Measurements from ENCODE around the gene TMEM108. TPM values are rescaled to one million over a fixed set of nuclear protein-coding genes. Genes with fewer than 3 reads are reported as not detected.

The TMEM108 gene
- polyA plus RNA-seq, 1 donor from 2014 or later = 2.1 TPM

GRCh38 chr3:133123636-133124035 is 85.4 kb downstream of the TMEM108 start:
- Histone ChIP-seq H3K36me3 (ENCODE audit: insufficient read depth, low read length) (no peaks in the 10 kb centered on the region), H3K9ac (ENCODE audit: low read length) (no peak overlapping the region), H3K79me2 (replicated peaks; ENCODE audit: insufficient read depth, low read length) (no peaks in the 10 kb centered on the region), H3F3A (ENCODE audit: insufficient read depth, low read length, poor library complexity, severe bottlenecking) (peaks cover 9% of the 10 kb centered on the region), H3K4me2 (ENCODE audit: low read length) (no peak overlapping the region), H4K20me1 (ENCODE audit: insufficient read depth) (peaks cover 4% of the 10 kb centered on the region), H3K9me3 (ENCODE audit: low read length) (no peaks in the 10 kb centered on the region), H3K27ac (ENCODE audit: low read length) (no peak overlapping the region), H3K27me3 (ENCODE audit: insufficient read depth, low read depth, low read length) (peaks cover 10% of the 10 kb centered on the region), H3K4me3 (ENCODE audit: low read length) (no peak overlapping the region), H2AFZ (ENCODE audit: low read depth, low read length) (no peak overlapping the region), H3K9me2 (ENCODE audit: insufficient read depth, low read length) (no peaks in the 10 kb centered on the region)
- no peak for TF ChIP-seq CTCF (IDR thresholded peaks at IDR 0.05; ENCODE audit: poor library complexity, severe bottlenecking)
- no peak for TF ChIP-seq EZH2 (IDR thresholded peaks at IDR 0.05; ENCODE audit: borderline replicate concordance, insufficient read depth, low read length, poor library complexity, severe bottlenecking)
- no peak for TF ChIP-seq POLR2AphosphoS5 (IDR thresholded peaks at IDR 0.05)
- TF ChIP-seq EP300 (conservative IDR thresholded peaks at IDR 0.05; ENCODE audit: poor library complexity, severe bottlenecking) = no peak
- no peak for TF ChIP-seq SMC3 (conservative IDR thresholded peaks at IDR 0.05; ENCODE audit: poor library complexity)
- TF ChIP-seq REST (IDR thresholded peaks at IDR 0.05; ENCODE audit: borderline replicate concordance) = no peak
- TF ChIP-seq RAD21 (conservative IDR thresholded peaks at IDR 0.05) = no peak
- TF ChIP-seq MXI1 (conservative IDR thresholded peaks at IDR 0.05; ENCODE audit: poor library complexity, severe bottlenecking) = no peak
- no peak for TF ChIP-seq TAF1 (IDR thresholded peaks at IDR 0.05; ENCODE audit: low read depth)

GRCh38 chr3:133124511-133124910 is 86.3 kb downstream of the TMEM108 start:
- Histone ChIP-seq H3K36me3 (ENCODE audit: insufficient read depth, low read length) (no peaks in the 10 kb centered on the region), H4K20me1 (ENCODE audit: insufficient read depth) (peaks cover 4% of the 10 kb centered on the region), H3K9me3 (ENCODE audit: low read length) (no peaks in the 10 kb centered on the region), H3K27ac (ENCODE audit: low read length) (no peak overlapping the region), H2AFZ (ENCODE audit: low read depth, low read length) (no peak overlapping the region), H3K4me2 (ENCODE audit: low read length) (no peak overlapping the region), H3K9me2 (ENCODE audit: insufficient read depth, low read length) (no peaks in the 10 kb centered on the region), H3K9ac (ENCODE audit: low read length) (no peak overlapping the region), H3K4me3 (ENCODE audit: low read length) (no peak overlapping the region), H3K79me2 (replicated peaks; ENCODE audit: insufficient read depth, low read length) (no peaks in the 10 kb centered on the region), H3K27me3 (ENCODE audit: insufficient read depth, low read depth, low read length) (peaks cover 10% of the 10 kb centered on the region), H3F3A (ENCODE audit: insufficient read depth, low read length, poor library complexity, severe bottlenecking) (peaks cover 9% of the 10 kb centered on the region)
- TF ChIP-seq POLR2AphosphoS5 (IDR thresholded peaks at IDR 0.05) = no peak
- no peak for TF ChIP-seq EZH2 (IDR thresholded peaks at IDR 0.05; ENCODE audit: borderline replicate concordance, insufficient read depth, low read length, poor library complexity, severe bottlenecking)
- TF ChIP-seq RAD21 (conservative IDR thresholded peaks at IDR 0.05) = no peak
- TF ChIP-seq MXI1 (conservative IDR thresholded peaks at IDR 0.05; ENCODE audit: poor library complexity, severe bottlenecking) = no peak
- no peak for TF ChIP-seq SMC3 (conservative IDR thresholded peaks at IDR 0.05; ENCODE audit: poor library complexity)
- no peak for TF ChIP-seq EP300 (conservative IDR thresholded peaks at IDR 0.05; ENCODE audit: poor library complexity, severe bottlenecking)
- no peak for TF ChIP-seq TAF1 (IDR thresholded peaks at IDR 0.05; ENCODE audit: low read depth)
- no peak for TF ChIP-seq REST (IDR thresholded peaks at IDR 0.05; ENCODE audit: borderline replicate concordance)
- no peak for TF ChIP-seq CTCF (IDR thresholded peaks at IDR 0.05; ENCODE audit: poor library complexity, severe bottlenecking)

Measured in neural cell (in vitro differentiated cells).